Glutamatergic neuron (in vitro differentiated cells): ENCODE data around the gene SCT. TPM values are rescaled to one million over a fixed set of nuclear protein-coding genes. Genes with fewer than 3 reads are reported as not detected.

ENCODE experiments used
- DNase-seq: peaks from one replicate; pipeline ENCODE4 v3.0.0; 2022
- H3K27ac Mint-ChIP-seq: one replicate; pipeline ENCODE4 v1.8.0; 2020; ENCODE audit warnings: mild to moderate bottlenecking, mixed read lengths, inconsistent platforms; ENCODE audit not compliant: unreplicated experiment
- H3K27me3 Mint-ChIP-seq: one replicate; pipeline ENCODE4 v1.8.0; 2020; ENCODE audit warnings: mild to moderate bottlenecking, moderate library complexity, mixed read lengths, inconsistent platforms; ENCODE audit not compliant: unreplicated experiment
- H3K36me3 Mint-ChIP-seq: one replicate; pipeline ENCODE4 v1.8.0; 2020; ENCODE audit warnings: mild to moderate bottlenecking, mixed read lengths, inconsistent platforms; ENCODE audit not compliant: unreplicated experiment
- H3K4me1 Mint-ChIP-seq: one replicate; pipeline ENCODE4 v1.8.0; 2020; ENCODE audit warnings: mild to moderate bottlenecking, low read depth, mixed read lengths, inconsistent platforms; ENCODE audit not compliant: unreplicated experiment
- H3K4me3 Mint-ChIP-seq: one replicate; pipeline ENCODE4 v1.8.0; 2020; ENCODE audit warnings: mild to moderate bottlenecking, mixed read lengths, inconsistent platforms; ENCODE audit not compliant: unreplicated experiment
- H3K9me3 Mint-ChIP-seq: one replicate; pipeline ENCODE4 v1.8.0; 2020; ENCODE audit warnings: mild to moderate bottlenecking, moderate library complexity, mixed read lengths, inconsistent platforms; ENCODE audit not compliant: unreplicated experiment
- total RNA-seq: library from RNA; stranded (reverse); fragmentation: NEBNext Ultra II Directional; extraction: Animal tissue kit (Norgen Biotek cat#: 25700); gene quantifications from one replicate; pipeline ENCODE4 v1.2.1, GENCODE V29; 2021; ENCODE audit not compliant: unreplicated experiment
- TF ChIP-seq, protein P1 (sequence below): fragments of 200-600 bp; sonication (generic); IDR thresholded peaks from one replicate; pipeline ENCODE4 v1.5.0; 2021; ENCODE audit not compliant: partially characterized antibody, unreplicated experiment

SCT gene
- total RNA-seq, 1 donor from 2014 or later: not detected

DNA sequence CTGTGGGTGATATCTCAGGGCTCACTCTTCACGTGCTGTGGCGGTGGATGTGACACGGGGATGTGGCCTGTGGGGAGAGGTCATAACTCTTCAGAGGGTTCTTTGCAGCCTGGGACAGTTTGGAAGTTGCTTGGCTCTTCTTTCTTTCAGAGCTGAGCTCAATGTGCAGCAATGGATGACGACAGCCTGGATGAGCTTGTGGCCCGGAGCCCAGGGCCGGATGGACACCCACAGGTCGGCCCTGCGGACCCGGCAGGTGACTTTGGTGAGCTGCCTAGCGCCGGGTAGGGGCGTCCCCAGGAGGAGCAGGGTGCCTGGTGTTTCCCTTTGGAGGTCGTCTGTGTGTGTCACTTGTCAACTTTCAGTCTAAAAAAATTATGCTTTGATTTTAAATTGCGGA is 45.6 kb downstream of the SCT start:
- H3K36me3 Mint-ChIP-seq: no peaks in the 10 kb centered on the region
- no peak for DNase-seq
- peaks cover 15% of the 10 kb centered on the region for H3K4me1 Mint-ChIP-seq
- H3K27me3 Mint-ChIP-seq: peaks cover 6% of the 10 kb centered on the region
- peak overlapping the region; percentile 65 for H3K27ac Mint-ChIP-seq
- TF ChIP-seq, protein P1, sequence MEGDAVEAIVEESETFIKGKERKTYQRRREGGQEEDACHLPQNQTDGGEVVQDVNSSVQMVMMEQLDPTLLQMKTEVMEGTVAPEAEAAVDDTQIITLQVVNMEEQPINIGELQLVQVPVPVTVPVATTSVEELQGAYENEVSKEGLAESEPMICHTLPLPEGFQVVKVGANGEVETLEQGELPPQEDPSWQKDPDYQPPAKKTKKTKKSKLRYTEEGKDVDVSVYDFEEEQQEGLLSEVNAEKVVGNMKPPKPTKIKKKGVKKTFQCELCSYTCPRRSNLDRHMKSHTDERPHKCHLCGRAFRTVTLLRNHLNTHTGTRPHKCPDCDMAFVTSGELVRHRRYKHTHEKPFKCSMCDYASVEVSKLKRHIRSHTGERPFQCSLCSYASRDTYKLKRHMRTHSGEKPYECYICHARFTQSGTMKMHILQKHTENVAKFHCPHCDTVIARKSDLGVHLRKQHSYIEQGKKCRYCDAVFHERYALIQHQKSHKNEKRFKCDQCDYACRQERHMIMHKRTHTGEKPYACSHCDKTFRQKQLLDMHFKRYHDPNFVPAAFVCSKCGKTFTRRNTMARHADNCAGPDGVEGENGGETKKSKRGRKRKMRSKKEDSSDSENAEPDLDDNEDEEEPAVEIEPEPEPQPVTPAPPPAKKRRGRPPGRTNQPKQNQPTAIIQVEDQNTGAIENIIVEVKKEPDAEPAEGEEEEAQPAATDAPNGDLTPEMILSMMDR: no peak
- peaks cover 4% of the 10 kb centered on the region for H3K9me3 Mint-ChIP-seq
- peak overlapping the region; percentile 5 for H3K4me3 Mint-ChIP-seq

GRCh38 chr11:579830-580601 is 47.0 kb downstream of the SCT start:
- TF ChIP-seq, protein P1: no peak
- no peak overlapping the region for H3K27ac Mint-ChIP-seq
- peak overlapping the region; percentile 42 for H3K4me3 Mint-ChIP-seq
- H3K9me3 Mint-ChIP-seq: peaks cover 6% of the 10 kb centered on the region
- peaks cover 17% of the 10 kb centered on the region for H3K4me1 Mint-ChIP-seq
- peaks cover 10% of the 10 kb centered on the region for H3K27me3 Mint-ChIP-seq
- no peak for DNase-seq
- no peaks in the 10 kb centered on the region for H3K36me3 Mint-ChIP-seq

- H3K27me3 Mint-ChIP-seq: peaks cover 16% of the 10 kb centered on the region
- no peak overlapping the region for H3K27ac Mint-ChIP-seq
Measured at GRCh38 chr11:578276-579035, 48.5 kb downstream of the SCT start.

GRCh38 chr11:577611-577894 is 49.4 kb downstream of the SCT start:
- H3K36me3 Mint-ChIP-seq: no peaks in the 10 kb centered on the region
- TF ChIP-seq, protein P1: no peak
- H3K4me1 Mint-ChIP-seq: peaks cover 26% of the 10 kb centered on the region
- DNase-seq: no peak
- H3K27me3 Mint-ChIP-seq: peaks cover 16% of the 10 kb centered on the region
- peak overlapping the region; percentile 95 for H3K4me3 Mint-ChIP-seq
- H3K27ac Mint-ChIP-seq: peak overlapping the region; percentile 82
- peaks cover 12% of the 10 kb centered on the region for H3K9me3 Mint-ChIP-seq

More at GRCh38 chr11:578276-579035, 48.5 kb downstream of the SCT start:
- peak overlapping the region; percentile 95 for H3K4me3 Mint-ChIP-seq
- TF ChIP-seq, protein P1: no peak
- H3K36me3 Mint-ChIP-seq: no peaks in the 10 kb centered on the region
- DNase-seq: no peak
- H3K9me3 Mint-ChIP-seq: peaks cover 12% of the 10 kb centered on the region
- peaks cover 26% of the 10 kb centered on the region for H3K4me1 Mint-ChIP-seq
